ENCODE results near the gene SCUBE3. TPM values are rescaled to one million over a fixed set of nuclear protein-coding genes. Genes with fewer than 3 reads are reported as not detected.
A peak's percentile ranks its signal among the peaks of the same experiment; 100 is the strongest.

Gene SCUBE3
- total RNA-seq, 1 donor from 2014 or later = 1.8 TPM

DNA sequence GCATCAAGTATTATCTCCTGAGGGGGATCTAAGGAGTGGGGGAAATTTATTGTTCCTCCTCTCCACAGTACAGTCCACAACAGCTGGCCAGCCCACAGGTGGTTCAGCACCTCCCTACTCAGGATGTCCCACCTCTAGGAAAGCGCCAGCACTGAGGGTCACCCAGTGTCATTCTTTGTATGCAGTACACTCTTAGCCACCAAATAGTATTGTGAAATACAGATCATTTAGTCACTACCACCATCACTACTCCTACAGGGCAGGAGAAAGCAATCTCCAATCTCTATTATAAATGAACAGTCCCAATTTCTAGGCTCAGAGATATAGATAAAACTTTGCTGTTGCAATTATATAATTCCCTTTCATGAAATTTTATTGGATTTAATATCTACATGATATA, 39.5 kb downstream of the SCUBE3 start:
- no peaks in the 10 kb centered on the region for H3K27me3 ChIP-seq (ENCODE audit: control insufficient read depth, insufficient read depth, low read length)
- H3K4me3 ChIP-seq (ENCODE audit: low read depth, low read length) = no peak overlapping the region
- no peaks in the 10 kb centered on the region for H3K36me3 ChIP-seq (ENCODE audit: control insufficient read depth, insufficient read depth, low read length)
- TF ChIP-seq CTCF (IDR thresholded peaks at IDR 0.05; ENCODE audit: insufficient read depth, low read length, poor library complexity, severe bottlenecking) = no peak
- no peak for DNase-seq (ENCODE audit: low read depth)

- DNase-seq (ENCODE audit: low read depth) = no peak
- Histone ChIP-seq H3K27me3 (ENCODE audit: control insufficient read depth, insufficient read depth, low read length) (no peaks in the 10 kb centered on the region), H3K36me3 (ENCODE audit: control insufficient read depth, insufficient read depth, low read length) (no peaks in the 10 kb centered on the region), H3K4me3 (ENCODE audit: low read depth, low read length) (peak overlapping the region; percentile 69)
- TF ChIP-seq CTCF (IDR thresholded peaks at IDR 0.05; ENCODE audit: insufficient read depth, low read length, poor library complexity, severe bottlenecking) = no peak
Measured at GRCh38 chr6:35258336-35258735, 44.6 kb downstream of the SCUBE3 start.

DNA sequence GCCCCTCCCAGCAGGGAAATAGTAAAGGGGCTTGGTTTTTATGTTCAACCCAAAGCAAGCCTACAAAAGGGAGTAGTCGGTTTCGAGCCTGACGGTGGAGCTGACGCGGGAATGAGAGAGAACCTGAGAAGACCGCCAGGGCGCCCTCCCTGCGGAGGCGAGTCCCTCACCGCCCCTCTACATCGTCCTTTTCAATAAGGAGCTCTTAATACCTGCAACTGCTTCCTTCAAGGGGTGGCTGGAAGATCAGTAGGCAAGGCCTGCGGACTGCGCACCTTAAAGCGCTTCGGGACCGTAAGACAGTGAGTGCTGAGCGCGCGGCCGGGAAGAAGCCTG, 45.1 kb downstream of the SCUBE3 start:
- TF ChIP-seq CTCF (IDR thresholded peaks at IDR 0.05; ENCODE audit: insufficient read depth, low read length, poor library complexity, severe bottlenecking) = peak; percentile 15
- H3K36me3 ChIP-seq (ENCODE audit: control insufficient read depth, insufficient read depth, low read length) = no peaks in the 10 kb centered on the region
- peak overlapping the region; percentile 69 for H3K4me3 ChIP-seq (ENCODE audit: low read depth, low read length)
- no peak for DNase-seq (ENCODE audit: low read depth)
- no peaks in the 10 kb centered on the region for H3K27me3 ChIP-seq (ENCODE audit: control insufficient read depth, insufficient read depth, low read length)

- H3K4me3 ChIP-seq (ENCODE audit: low read depth, low read length) = peak within 1 kb of the TSS; percentile 69
- no peak for TF ChIP-seq CTCF (IDR thresholded peaks at IDR 0.05; ENCODE audit: insufficient read depth, low read length, poor library complexity, severe bottlenecking)
- DNase-seq (ENCODE audit: low read depth) = peak; percentile 76
- H3K36me3 ChIP-seq (ENCODE audit: control insufficient read depth, insufficient read depth, low read length) = no peaks in the 10 kb centered on the region
- no peaks in the 10 kb centered on the region for H3K27me3 ChIP-seq (ENCODE audit: control insufficient read depth, insufficient read depth, low read length)
Measured at GRCh38 chr6:35259194-35259947, 45.6 kb downstream of the SCUBE3 start, which contains the start of gene ZNF76. Gene ZNF76 (plus strand): TSS chr6:35259735. CDS start chr6:35281152, 21,417 bp downstream.

- H3K36me3 ChIP-seq (ENCODE audit: control insufficient read depth, insufficient read depth, low read length) = no peaks in the 10 kb centered on the region
- no peaks in the 10 kb centered on the region for H3K27me3 ChIP-seq (ENCODE audit: control insufficient read depth, insufficient read depth, low read length)
- no peak for TF ChIP-seq CTCF (IDR thresholded peaks at IDR 0.05; ENCODE audit: insufficient read depth, low read length, poor library complexity, severe bottlenecking)
- DNase-seq (ENCODE audit: low read depth) = no peak
- peak overlapping the region; percentile 69 for H3K4me3 ChIP-seq (ENCODE audit: low read depth, low read length)
Measured at GRCh38 chr6:35259948-35260590, 46.3 kb downstream of the SCUBE3 start.
